Adrenal gland (tissue), 5 donors: ENCODE results near the gene VSX1.

Experiments used
- CTCF ChIP-seq, 6 experiments: fragments of 450-650 bp in 4 of 6; fragments of 200-600 bp in 2 of 6; sonication (generic) in 1 of 6; IDR thresholded peaks; 1 replicate in 5 of 6; 2 replicates in 1 of 6; pipeline versions ENCODE4 v1.5.1 to v1.8.0; 2016 to 2021; ENCODE audit warnings: antibody characterized with exemption in 6 of 6, mild to moderate bottlenecking in 2 of 6, moderate library complexity in 1 of 6
- POLR2A ChIP-seq, 2 donors: fragments of 450-650 bp; IDR thresholded peaks; one replicate each; pipeline ENCODE4 v1.6.1; 2017; ENCODE audit warnings: antibody characterized with exemption in 2 of 2, mild to moderate bottlenecking in 2 of 2, moderate library complexity in 1 of 2
- donor health status: DM: no; HTN: no; CAD: no.

GRCh38 chr20:25043499-25044260, 38.3 kb downstream of the VSX1 start:
- TF ChIP-seq CTCF (IDR thresholded peaks at IDR 0.05) (no peak), POLR2A (IDR thresholded peaks at IDR 0.05) (no peak)
